HG03442 (cell line): ENCODE results near the gene SF3B2.
"Not testable (repeated sequence)": the region's sequence is repeated elsewhere in the genome, so short reads cannot be mapped to it uniquely, and the experiment has no call there.

Experiments
- ATAC-seq: cut with Tn5 transposase; IDR thresholded peaks from one replicate; pipeline ENCODE4 v1.9.1; 2021; ENCODE audit warnings: mild to moderate bottlenecking, moderate library complexity; ENCODE audit not compliant: unreplicated experiment

SF3B2 gene

GRCh38 chr11:66106786-66107599, 54.8 kb downstream of the SF3B2 start:
- ATAC-seq, result no peak

GRCh38 chr11:66107600-66108510, 55.7 kb downstream of the SF3B2 start:
- ATAC-seq, result no peak

- ATAC-seq, result no peak
Measured at GRCh38 chr11:66109294-66109693, 57.1 kb downstream of the SF3B2 start.

- ATAC-seq, result no peak
Measured at GRCh38 chr11:66111158-66111557, 59.0 kb downstream of the SF3B2 start.

- no peak for ATAC-seq
Measured at GRCh38 chr11:66112041-66112491, 59.9 kb downstream of the SF3B2 start.

GRCh38 chr11:66112601-66113499, 60.7 kb downstream of the SF3B2 start:
- ATAC-seq, result no peak

GRCh38 chr11:66114957-66115356, 62.8 kb downstream of the SF3B2 start:
- ATAC-seq, result not testable (repeated sequence)

- ATAC-seq, result no peak
Measured at GRCh38 chr11:66115638-66116301, 63.6 kb downstream of the SF3B2 start.

GRCh38 chr11:66116576-66117361, 64.6 kb downstream of the SF3B2 start:
- ATAC-seq, result no peak

- no peak for ATAC-seq
Measured at GRCh38 chr11:66118847-66119246, 66.7 kb downstream of the SF3B2 start.
